RPMI8226 (cell line): ENCODE data around the gene CIAO3.
"Not testable (repeated sequence)": the region's sequence is repeated elsewhere in the genome, so short reads cannot be mapped to it uniquely, and the experiment has no call there.

Experiments
- DNase-seq: peaks from one replicate; pipeline ENCODE4 v3.0.0-alpha.2; 2015

The CIAO3 gene

GRCh38 chr16:759110-759910 lies 18.5 kb upstream of the CIAO3 start:
- DNase-seq, result no peak

- no peak for DNase-seq
These were observed 15.6 kb upstream of the CIAO3 start for GRCh38 chr16:756428-756827.

DNA sequence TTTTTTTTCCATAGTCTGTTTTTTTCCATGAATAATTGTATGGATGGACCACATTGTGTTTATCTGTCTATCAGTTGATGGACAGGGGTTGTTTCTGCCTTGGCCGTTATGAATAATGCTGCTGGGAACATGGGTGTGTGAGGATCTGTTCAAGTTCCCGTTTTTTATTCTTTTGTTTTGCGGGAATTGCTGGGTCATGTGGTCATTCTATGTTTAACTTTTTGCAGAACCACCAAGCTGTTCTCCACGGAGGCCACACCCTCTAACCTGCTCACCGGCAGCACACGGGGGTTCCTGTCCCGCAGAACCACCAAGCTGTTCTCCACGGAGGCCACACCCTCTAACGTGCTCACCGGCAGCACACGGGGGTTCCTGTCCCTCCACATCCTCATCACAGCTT lies 13.9 kb upstream of the CIAO3 start:
- no peak for DNase-seq

GRCh38 chr16:754121-754607 lies 13.4 kb upstream of the CIAO3 start:
- DNase-seq, result not testable (repeated sequence)

- DNase-seq, result no peak
These were observed 11.2 kb upstream of the CIAO3 start for GRCh38 chr16:752007-752312.

GRCh38 chr16:751152-752006 lies 10.6 kb upstream of the CIAO3 start:
- no peak for DNase-seq

DNA sequence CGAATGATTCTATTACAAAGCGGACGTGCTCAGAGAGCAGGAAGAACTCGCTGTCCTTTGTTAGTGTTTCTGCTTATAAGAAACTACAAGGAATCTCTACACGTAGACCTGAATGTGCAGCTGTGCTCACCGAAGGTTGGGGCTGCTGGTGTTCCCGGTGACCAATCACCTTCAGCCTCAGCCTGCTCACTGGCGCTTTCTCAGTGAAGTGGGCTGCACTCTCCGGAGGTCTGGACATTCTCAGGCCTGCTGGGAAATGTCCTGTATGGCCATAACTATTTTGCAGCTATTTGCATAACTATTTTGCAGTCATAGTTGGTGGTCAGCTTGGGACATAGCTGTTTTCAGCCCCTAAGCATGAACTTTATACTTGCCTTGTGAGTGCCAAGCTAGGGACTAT lies 9.7 kb upstream of the CIAO3 start:
- no peak for DNase-seq

- no peak for DNase-seq
These were observed 8.2 kb upstream of the CIAO3 start for GRCh38 chr16:749010-749409.

DNA sequence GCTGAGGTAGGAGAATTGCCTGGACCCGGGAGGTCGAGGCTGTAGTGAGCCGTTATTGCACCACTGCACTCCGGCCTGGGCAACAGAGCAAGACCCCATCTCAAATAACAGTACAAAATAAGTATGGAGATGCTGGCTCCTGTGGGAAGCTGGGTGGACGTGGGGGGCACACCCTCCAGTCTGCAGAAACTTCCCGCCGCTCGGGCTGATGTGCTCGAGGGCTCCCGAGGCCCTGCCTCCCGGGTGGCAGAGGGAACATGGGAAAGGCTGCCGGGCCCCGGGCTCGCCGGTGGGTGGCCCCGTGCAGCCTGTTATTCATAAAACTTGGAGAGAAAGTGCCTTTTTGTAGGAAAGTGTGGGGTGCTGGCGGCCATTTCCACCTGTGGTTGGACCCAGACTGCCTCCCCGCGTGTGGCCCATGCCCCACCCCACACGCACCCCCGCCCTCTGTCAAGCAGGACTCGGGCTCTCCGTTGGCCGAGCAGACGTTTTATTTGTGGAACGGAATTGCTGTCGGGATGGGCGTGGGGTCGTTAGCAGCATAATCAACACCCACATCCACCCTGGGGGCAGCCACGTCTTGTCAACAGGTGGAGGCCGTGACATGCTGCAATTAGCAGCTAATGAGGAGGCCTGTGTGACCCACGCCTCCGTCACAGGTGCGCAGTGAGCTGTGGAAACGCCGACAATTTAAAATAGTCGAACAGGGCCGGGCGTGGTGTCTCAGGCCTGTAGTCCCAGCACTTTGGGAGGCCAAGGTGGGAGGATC lies 7.4 kb upstream of the CIAO3 start:
- no peak for DNase-seq

DNA sequence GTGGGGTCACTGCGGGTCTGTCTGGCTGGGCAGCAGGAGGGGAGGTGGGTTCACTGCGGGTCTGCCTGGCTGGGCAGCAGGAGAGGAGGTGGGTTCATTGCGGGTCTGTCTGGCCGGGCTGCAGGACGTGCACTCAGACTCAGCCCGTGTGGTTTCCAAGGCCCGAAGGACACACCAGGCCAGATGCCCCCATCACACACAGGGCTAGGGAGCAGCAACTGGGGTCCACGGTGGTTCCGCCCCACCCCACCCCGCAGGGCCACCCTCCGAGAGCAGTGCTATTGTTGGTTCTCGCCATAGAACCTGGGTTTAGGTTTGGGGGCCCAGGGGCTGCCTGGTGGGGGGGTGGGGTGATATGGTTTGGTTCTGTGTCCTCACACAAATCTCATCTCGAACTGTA lies 5.8 kb upstream of the CIAO3 start:
- no peak for DNase-seq

DNA sequence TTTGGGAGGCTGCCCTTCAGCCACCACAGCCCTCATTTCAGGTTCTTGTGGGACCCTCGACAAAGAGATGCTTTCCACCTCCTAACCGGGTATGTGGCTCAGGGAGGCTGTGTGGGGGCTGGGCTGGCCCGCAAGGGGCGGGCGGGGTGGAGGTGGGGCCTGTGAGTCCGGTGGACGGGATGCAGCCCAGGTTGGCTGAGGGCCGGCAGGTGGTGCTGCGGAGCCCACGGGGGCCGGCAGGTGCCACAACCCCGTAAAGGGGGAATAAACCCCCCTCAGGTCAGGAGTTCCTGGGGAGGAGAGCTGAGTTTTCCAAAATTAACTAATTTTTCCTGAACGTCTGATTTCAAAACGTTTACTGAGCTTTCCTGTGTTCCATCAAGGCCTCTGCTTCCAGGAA lies 4.9 kb upstream of the CIAO3 start:
- peak; percentile 73 for DNase-seq

DNA sequence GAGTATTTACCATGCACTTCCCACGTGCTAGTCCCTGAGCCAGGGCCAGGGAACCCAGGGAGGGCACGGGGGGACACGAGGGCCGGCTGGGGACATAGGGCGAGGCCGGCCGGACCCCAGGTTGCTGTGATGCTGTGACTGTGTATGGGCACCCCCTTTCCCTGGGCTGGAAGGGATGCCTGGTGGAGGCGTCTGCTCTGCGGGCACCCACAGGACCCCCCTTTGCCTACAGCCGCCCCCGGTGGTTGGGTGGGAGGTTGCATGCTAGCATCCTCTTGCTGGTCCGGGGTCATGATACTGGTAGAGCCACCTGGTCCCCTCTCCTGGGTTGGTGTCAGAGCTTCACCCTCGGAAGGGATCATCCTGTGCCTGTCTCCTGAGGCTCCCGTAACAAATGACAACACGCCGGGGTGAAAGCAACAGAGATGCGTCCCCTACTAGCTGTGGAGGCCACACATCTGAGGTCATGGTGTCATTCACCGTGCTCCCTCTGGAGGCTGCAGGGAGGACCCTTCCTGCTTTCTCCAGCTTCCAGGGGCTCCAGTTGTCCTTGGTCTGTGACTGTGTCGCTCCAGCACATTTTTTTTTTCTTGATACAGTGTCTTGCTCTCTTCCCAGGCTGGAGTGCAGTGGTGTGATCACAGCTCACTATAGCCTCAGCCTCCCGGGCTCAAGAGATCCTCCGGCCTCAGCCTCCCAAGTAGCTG lies 3.1 kb upstream of the CIAO3 start:
- DNase-seq, result no peak

DNA sequence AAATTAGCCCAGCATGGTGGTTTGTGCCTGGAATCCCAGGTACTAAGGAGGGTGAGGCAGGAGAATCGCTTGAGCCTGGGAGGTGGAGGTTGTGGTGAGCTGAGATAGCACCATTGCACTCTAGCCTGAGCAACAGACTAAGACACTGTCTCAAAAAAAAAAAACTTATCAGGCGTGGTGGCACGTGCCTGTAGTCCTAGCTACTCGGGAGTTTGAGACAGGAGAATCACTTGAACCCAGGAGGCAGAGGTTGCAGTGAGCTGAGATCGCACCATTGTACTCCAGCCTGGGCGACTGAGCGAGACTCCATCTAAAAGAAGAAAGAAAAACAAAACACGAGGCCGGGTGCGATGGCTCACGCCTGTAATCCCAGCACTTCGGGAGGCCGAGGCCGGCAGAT lies 2.1 kb upstream of the CIAO3 start:
- DNase-seq, result not testable (repeated sequence)

- DNase-seq, result peak; percentile 66
These were observed 1.3 kb upstream of the CIAO3 start for GRCh38 chr16:741986-742629.

DNA sequence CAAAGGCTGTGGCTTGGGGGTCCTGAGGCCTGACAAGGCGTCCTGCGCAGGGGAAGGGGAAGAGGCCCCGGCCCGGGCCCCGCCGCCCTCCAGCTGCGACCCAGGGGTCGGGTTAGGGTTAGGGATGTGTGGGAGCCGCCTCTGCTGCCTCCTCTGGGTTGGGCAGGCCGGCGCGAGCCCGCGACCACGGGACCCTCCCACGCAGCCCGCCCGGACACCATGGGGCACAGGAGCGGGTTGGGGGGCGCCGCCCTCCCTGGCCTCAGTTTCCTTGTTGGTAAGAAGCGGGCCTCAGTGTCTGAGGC lies 386 bp downstream of the CIAO3 start:
- no peak for DNase-seq

DNA sequence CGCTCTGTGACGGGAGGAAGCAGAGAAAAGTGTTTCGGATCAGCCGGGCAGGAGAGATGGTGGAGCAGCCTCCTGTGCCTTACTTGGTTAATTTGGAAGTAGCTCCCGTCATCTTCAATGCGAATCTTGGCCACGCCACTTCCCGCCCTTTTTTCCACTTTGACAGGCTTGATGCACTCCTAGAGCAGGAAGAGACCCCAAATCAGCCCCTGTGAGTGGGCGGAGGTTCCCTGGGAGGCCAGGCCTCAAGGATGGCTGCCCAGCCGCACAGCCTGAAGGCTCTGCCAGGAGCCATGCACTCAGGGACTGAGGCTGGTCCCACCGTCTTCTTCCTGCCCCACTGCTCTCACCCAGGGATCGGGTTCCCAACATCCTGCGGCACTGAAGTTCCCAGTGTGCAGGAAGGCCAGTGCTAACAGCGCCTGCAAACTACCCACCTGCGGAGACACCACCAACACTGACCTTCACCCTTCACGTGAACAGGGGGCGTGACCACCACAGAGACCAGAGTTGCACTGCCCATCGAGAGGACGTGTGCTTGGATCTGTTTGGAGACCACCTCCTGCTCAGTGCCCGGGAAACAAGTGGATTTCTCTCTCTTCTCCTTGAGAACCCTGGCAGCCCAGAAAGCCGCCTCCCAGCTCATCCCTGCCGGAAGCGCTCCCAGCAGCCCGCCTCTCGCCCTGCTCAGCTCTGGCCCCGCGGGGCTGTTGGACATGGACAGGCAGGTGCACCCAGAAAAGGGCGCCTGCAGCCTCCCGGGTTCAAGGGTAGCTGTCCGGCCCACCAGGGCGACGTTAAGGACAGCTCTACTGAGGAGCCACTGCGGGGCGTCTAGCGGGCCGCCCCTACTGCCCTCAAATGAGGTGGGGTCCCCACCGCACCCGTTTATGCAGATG lies 988 bp downstream of the CIAO3 start:
- no peak for DNase-seq

DNA sequence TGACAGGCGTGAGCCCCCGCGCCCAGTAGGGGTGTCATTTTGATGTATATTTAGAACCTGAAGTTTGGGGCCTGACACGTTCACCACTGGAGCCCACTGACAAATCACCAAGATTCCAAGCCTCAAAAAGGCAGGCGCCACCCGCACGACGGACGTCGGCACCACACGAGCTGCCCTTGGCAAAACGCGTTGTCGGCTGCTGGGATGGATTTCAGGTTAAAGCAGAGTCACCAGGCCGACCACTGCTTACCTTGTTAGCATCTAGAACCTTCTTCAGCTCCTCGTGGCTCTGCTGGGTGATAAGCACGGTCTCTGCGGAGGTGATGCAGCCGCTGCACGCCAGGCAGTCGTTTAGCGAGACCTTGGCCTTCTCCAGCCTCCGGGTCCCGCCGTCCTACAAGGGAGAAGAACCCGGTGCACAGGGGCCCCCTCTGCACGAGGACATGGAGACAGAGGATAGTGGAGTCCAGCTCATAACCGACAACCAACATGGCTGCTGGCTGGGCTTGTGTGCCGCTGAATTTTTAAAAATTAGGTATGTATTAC lies 3.8 kb downstream of the CIAO3 start:
- no peak for DNase-seq

DNA sequence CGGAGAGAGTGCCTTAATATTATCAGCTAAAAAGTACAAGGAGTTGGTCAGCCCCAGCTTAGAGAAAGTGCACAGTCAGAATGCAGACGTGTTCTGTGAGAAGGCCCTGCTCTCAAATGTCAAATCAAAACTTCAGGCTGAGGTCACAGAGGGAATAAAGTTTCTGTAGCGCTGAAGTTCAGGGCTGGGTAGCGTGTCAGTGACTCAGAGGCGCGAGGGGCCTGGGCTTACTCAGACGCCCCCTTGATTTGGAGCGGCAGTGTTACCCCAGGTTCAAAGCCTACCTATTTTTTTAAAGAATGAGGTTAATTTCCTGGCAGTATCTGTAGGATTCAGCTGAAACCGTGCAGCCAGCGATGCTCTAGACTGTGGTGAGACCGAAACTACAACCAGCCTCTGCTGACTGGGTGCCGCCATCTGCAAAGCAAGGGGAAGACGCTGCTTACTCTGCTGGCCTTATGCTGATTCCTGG lies 4.8 kb downstream of the CIAO3 start:
- DNase-seq, result peak; percentile 80

DNA sequence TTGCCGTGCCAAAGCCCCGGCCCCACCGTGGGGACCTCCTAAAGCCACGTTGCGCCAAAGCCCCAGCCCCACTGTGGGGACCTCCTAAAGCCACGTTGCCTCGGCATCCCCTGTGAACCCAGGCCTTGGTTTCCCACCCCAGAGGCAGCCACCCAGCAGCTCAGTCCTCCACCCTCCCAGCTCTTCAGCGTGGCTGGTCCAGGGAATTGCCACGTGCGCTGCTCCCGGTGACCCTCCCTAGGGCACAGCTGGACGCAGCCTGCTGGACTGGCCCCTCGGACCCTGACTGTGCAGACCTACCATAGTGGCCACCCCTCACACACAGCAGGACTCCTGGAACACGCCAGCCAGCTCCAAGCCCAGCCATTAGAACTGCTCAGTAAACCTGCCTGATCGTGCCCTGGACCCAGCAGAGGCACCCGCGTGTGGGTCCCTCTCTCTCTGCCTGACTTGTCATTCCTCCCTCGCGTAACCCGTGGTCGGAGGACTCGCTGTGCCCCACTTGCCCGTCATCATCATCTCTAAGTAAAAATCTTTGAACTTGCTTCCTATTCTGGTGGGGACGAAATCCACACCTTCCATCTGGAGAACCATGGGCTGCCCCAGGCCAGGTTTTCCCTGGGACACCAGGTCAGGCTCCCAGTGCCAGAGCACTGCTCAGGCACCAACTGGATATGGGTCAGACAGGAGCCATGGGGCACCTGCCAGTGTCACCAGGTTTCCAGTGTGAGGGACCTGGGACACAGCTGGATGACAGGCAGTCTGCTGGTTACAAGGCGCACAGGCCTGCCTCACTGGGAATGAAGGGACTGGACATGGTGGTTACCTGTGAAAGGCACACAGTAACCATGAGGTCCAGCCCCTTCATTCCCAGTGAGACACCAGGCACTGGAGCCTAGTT lies 5.6 kb downstream of the CIAO3 start:
- no peak for DNase-seq
